HEK293T (cell line): ENCODE measurements around the gene USP13.

Experiments
- CTCF ChIA-PET: fragments of 350-600 bp; formaldehyde crosslinking; extraction: SDS; loops from one replicate; lab custom pipeline; 2021; ENCODE audit warnings: antibody characterized with exemption, inconsistent platforms; lab: Yijun Ruan, JAX
- POLR2A ChIA-PET: fragments of 350-600 bp; formaldehyde crosslinking; extraction: SDS; loops from one replicate; lab custom pipeline; 2020; ENCODE audit warnings: antibody characterized with exemption, inconsistent platforms; lab: Yijun Ruan, JAX
- DNase-seq: peaks from one replicate; pipeline ENCODE4 v3.0.0; 2012; ENCODE audit warnings: mixed read lengths; ENCODE audit errors: extremely low spot score
- ARNT ChIP-seq: fragments of 450-650 bp; IDR thresholded peaks from 2 replicates; pipeline ENCODE4 v1.6.1; 2017; ENCODE audit warnings: mild to moderate bottlenecking
- BHLHE40 ChIP-seq: fragments of 450-650 bp; IDR thresholded peaks from 2 replicates; pipeline ENCODE4 v1.6.1; 2016; ENCODE audit warnings: mild to moderate bottlenecking, moderate library complexity, borderline replicate concordance
- CTBP1 ChIP-seq: fragments of 450-650 bp; IDR thresholded peaks from 2 replicates; pipeline ENCODE4 v1.6.1; 2016; ENCODE audit warnings: borderline replicate concordance
- ELF4 ChIP-seq: fragments of 450-650 bp; IDR thresholded peaks from 2 replicates; pipeline ENCODE4 v1.6.1; 2017; ENCODE audit warnings: antibody characterized with exemption
- FOXA1 ChIP-seq: fragments of 450-650 bp; IDR thresholded peaks from 2 replicates; pipeline ENCODE4 v1.6.1; 2016; ENCODE audit warnings: mild to moderate bottlenecking
- FOXK2 ChIP-seq: fragments of 450-650 bp; IDR thresholded peaks from 2 replicates; pipeline ENCODE4 v1.6.1; 2016; ENCODE audit warnings: mild to moderate bottlenecking
- FOXM1 ChIP-seq: fragments of 450-650 bp; IDR thresholded peaks from 2 replicates; pipeline ENCODE4 v1.6.1; 2017; ENCODE audit warnings: mild to moderate bottlenecking, borderline replicate concordance
- HDGF ChIP-seq: fragments of 450-650 bp; IDR thresholded peaks from 2 replicates; pipeline ENCODE4 v1.6.1; 2017; ENCODE audit warnings: antibody characterized with exemption, borderline replicate concordance
- L3MBTL2 ChIP-seq: fragments of 450-650 bp; conservative IDR thresholded peaks from 2 replicates; pipeline ENCODE4 v1.6.1; 2016; ENCODE audit warnings: mild to moderate bottlenecking
- LEF1 ChIP-seq: fragments of 450-650 bp; IDR thresholded peaks from 2 replicates; pipeline ENCODE4 v1.6.1; 2017; ENCODE audit warnings: mild to moderate bottlenecking, borderline replicate concordance
- NFRKB ChIP-seq: fragments of 450-650 bp; IDR thresholded peaks from 2 replicates; pipeline ENCODE4 v1.6.1; 2016; ENCODE audit warnings: mild to moderate bottlenecking, moderate library complexity
- PKNOX1 ChIP-seq: fragments of 450-650 bp; IDR thresholded peaks from 2 replicates; pipeline ENCODE4 v1.6.1; 2016
- SP1 ChIP-seq: fragments of 450-650 bp; IDR thresholded peaks from 2 replicates; pipeline ENCODE4 v1.6.1; 2017
- SUZ12 ChIP-seq: fragments of 450-650 bp; IDR thresholded peaks from 2 replicates; pipeline ENCODE4 v1.6.1; 2016; ENCODE audit warnings: mild to moderate bottlenecking
- TARDBP ChIP-seq: fragments of 450-650 bp; IDR thresholded peaks from 2 replicates; pipeline ENCODE4 v1.6.1; 2016
- ZNF384 ChIP-seq: fragments of 450-650 bp; IDR thresholded peaks from 2 replicates; pipeline ENCODE4 v1.6.1; 2016

USP13 gene

GRCh38 chr3:179694731-179695130, 41.9 kb downstream of the USP13 start:
- CTCF ChIA-PET: interaction anchor here (0.6 kb wide), 1 partner anchor 88 kb away, joined by 5 read pairs; no protein-coding TSS in a partner anchor
- POLR2A ChIA-PET: no interaction called here
- TF ChIP-seq ARNT (no peak), FOXM1 (no peak), FOXK2 (no peak), CTBP1 (no peak), ZNF384 (no peak), FOXA1 (no peak), L3MBTL2 (no peak)
- DNase-seq: no peak

- no peak for DNase-seq
- POLR2A ChIA-PET: no interaction called here
- CTCF ChIA-PET: no interaction called here
- no peak for TF ChIP-seq ZNF384
- TF ChIP-seq HDGF: no peak
- no peak for TF ChIP-seq SUZ12
- no peak for TF ChIP-seq PKNOX1
- TF ChIP-seq FOXA1: no peak
- no peak for TF ChIP-seq TARDBP
- TF ChIP-seq LEF1: no peak
- TF ChIP-seq L3MBTL2: no peak
- no peak for TF ChIP-seq BHLHE40
- TF ChIP-seq SP1: no peak
- TF ChIP-seq ELF4: no peak
- no peak for TF ChIP-seq FOXM1
- no peak for TF ChIP-seq NFRKB
- TF ChIP-seq FOXK2: no peak
- TF ChIP-seq ARNT: no peak
Observed at GRCh38 chr3:179695672-179696313, 43.0 kb downstream of the USP13 start.

- DNase-seq: no peak
- CTCF ChIA-PET: no interaction called here
- POLR2A ChIA-PET: no interaction called here
- TF ChIP-seq LEF1 (no peak), PKNOX1 (no peak), FOXA1 (no peak), ELF4 (no peak), BHLHE40 (no peak), ARNT (no peak), TARDBP (no peak), SUZ12 (no peak), FOXM1 (no peak), SP1 (no peak), ZNF384 (no peak)
Observed at GRCh38 chr3:179697736-179698332, 45.0 kb downstream of the USP13 start.

DNA sequence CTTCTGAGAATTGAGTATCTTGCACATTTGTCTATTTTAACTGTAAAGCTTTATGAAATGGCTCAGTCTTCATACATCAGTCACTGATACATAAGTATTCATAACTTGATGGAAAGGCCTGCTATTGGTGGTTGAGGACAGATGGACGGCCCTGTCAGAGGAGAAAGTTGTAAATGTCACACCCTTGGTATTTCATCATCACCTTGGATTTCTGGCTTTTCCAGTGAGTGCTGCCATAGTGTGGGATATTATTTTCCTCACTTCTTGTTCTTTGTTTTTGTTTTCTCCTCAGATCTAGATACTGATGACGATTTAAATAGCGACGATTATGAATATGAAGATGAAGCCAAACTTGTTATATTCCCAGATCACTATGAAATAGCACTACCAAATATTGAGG, 47.9 kb downstream of the USP13 start:
- TF ChIP-seq ZNF384: no peak
- TF ChIP-seq TARDBP: no peak
- TF ChIP-seq NFRKB: no peak
- no peak for TF ChIP-seq BHLHE40
- no peak for TF ChIP-seq ELF4
- no peak for TF ChIP-seq LEF1
- TF ChIP-seq HDGF: no peak
- no peak for TF ChIP-seq FOXM1
- TF ChIP-seq L3MBTL2: no peak
- POLR2A ChIA-PET: no interaction called here

DNA sequence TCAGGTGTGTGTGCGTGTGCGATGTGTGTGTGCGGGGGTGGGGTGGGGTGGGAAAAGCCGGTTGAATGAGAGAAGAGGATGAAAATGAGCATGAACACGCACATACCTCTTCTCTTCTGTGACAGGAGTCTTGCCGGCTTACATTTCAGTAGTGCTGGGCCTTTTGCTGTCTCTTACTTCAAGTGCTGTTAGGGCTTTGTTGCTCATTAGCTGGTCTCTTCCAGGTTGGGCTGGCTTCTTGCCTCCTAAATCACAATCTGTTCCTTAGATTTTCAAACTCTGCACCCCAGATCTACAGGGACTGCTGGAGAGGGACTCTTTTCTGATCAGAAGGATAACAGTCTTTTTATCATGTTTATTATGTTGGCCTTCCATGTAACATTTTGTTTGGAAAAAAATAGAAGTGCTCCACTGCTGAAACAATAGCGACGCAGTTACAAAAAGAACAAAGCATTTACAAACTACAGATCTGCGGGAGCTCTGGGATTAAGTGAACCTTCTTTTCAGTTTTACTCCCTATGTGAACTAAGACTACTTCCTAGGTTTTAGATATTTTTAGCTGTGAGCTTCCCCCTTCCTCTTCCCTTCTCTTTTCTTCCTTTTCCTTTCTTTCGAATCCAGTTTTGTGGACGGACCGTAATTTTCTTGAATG, 48.5 kb downstream of the USP13 start:
- ChIA-PET CTCF (no interaction called here), POLR2A (no interaction called here)
- no peak for TF ChIP-seq FOXK2
- TF ChIP-seq CTBP1: no peak
- TF ChIP-seq HDGF: no peak
- no peak for TF ChIP-seq LEF1
- TF ChIP-seq SP1: no peak
- TF ChIP-seq NFRKB: no peak
- TF ChIP-seq ARNT: no peak
- TF ChIP-seq ZNF384: no peak
- no peak for TF ChIP-seq FOXA1
- no peak for TF ChIP-seq ELF4
- no peak for TF ChIP-seq PKNOX1
- no peak for TF ChIP-seq TARDBP
- no peak for TF ChIP-seq SUZ12
- TF ChIP-seq FOXM1: no peak
- no peak for TF ChIP-seq L3MBTL2
- TF ChIP-seq BHLHE40: no peak
- no peak for DNase-seq

More for the DNA sequence above, 47.9 kb downstream of the USP13 start:
- CTCF ChIA-PET: no interaction called here
- DNase-seq: no peak
